Aorta (tissue), 5 donors: ENCODE data around the gene WFIKKN1. TPM values are rescaled to one million over a fixed set of nuclear protein-coding genes. Genes with fewer than 3 reads are reported as not detected.

Experiments
- ATAC-seq: fragments of 200-7000 bp; cut with Tn5 transposase; one replicate; pipeline ENCODE4 v1.9.1; 2022; ENCODE audit warnings: moderate library complexity; ENCODE audit not compliant: low FRiP score
- DNase-seq, 2 donors: peaks; one replicate each; pipeline ENCODE4 v3.0.0-alpha.2; 2020
- H3K27ac ChIP-seq, 2 donors: one replicate each; pipeline ENCODE4 v1.5.1; 2013; ENCODE audit warnings: low read length in 2 of 2, mild to moderate bottlenecking in 2 of 2, moderate library complexity in 2 of 2, control low read depth in 1 of 2, inconsistent platforms in 1 of 2, low read depth in 1 of 2
- H3K27me3 ChIP-seq, 2 donors: one replicate each; pipeline ENCODE4 v1.6.1; 2013; ENCODE audit warnings: control low read depth in 1 of 2, low read length in 1 of 2, mild to moderate bottlenecking in 1 of 2, moderate library complexity in 1 of 2; ENCODE audit not compliant: insufficient read depth in 2 of 2, control insufficient read depth in 1 of 2
- H3K36me3 ChIP-seq, 2 donors: one replicate each; pipeline ENCODE4 v1.6.1; 2013; ENCODE audit warnings: control low read depth in 1 of 2, low read length in 1 of 2, mild to moderate bottlenecking in 1 of 2; ENCODE audit not compliant: insufficient read depth in 2 of 2, control insufficient read depth in 1 of 2
- H3K4me1 ChIP-seq, 2 donors: one replicate each; pipeline ENCODE4 v1.6.1; 2013; ENCODE audit warnings: low read length in 2 of 2, control low read depth in 1 of 2, mild to moderate bottlenecking in 1 of 2, moderate library complexity in 1 of 2; ENCODE audit not compliant: insufficient read depth in 2 of 2, control insufficient read depth in 1 of 2
- H3K4me3 ChIP-seq, 2 donors: one replicate each; pipeline ENCODE4 v1.5.1; 2013; ENCODE audit warnings: low read length in 2 of 2, control low read depth in 1 of 2, mild to moderate bottlenecking in 1 of 2
- H3K9me3 ChIP-seq: one replicate; pipeline ENCODE4 v1.6.1; 2013; ENCODE audit warnings: mild to moderate bottlenecking, low read length; ENCODE audit not compliant: control insufficient read depth
- WGBS, 2 donors: extraction: QIAGEN DNeasy Blood & Tissue Kit; methylation state at CpG; one replicate each; pipeline ENCODE4 v1.1.7; 2013; 5-methylcytosine and 5-hydroxymethylcytosine counted together
- intact Hi-C, 2 donors: fragments of 100-400 bp; cut with DNase I; formaldehyde crosslinking; loops; one replicate each; pipeline versions ENCODE4 v1.14.2 to v1.15.0; 2022
- polyA plus RNA-seq, 2 donors: library from polyadenylated mRNA; stranded (reverse); fragments of 200-250 nt; gene quantifications; one replicate each; pipeline ENCODE4 v1.2.3, GENCODE V29; 2013
- total RNA-seq, 2 donors: library from RNA; stranded (reverse); fragmentation: NEBNext Ultra II Directional; extraction: Animal tissue kit (Norgen Biotek cat#: 25700); gene quantifications; one replicate each; pipeline ENCODE4 v1.2.1, GENCODE V29; 2021
- donor health status: healthy with polysubstance abuse.
- donor health status: Bipolar disorder and iron deficiency.
- donor health status: DM: no; HTN: no; CAD: no.
- donor health status: DM: no; HTN: no; CAD: no.
- donor health status: DM: yes; HTN: yes; CAD: no.

WFIKKN1 gene
- total and polyA plus RNA-seq, 4 donors, result 0.33 to 2.2 (median 0.83) TPM

- WGBS, 2 donors, result 93 to 95% methylated on average over 39 of the region's 39 CpGs
- no peak overlapping the region for H3K27ac ChIP-seq
- intact Hi-C loops, result no loop called here
- no peaks in the 10 kb centered on the region for H3K9me3 ChIP-seq
- DNase-seq (no peak), ATAC-seq (peak; percentile 26)
- H3K36me3 ChIP-seq, result no peaks in the 10 kb centered on the region
- H3K4me1 ChIP-seq, result no peaks in the 10 kb centered on the region
- H3K27me3 ChIP-seq, result no peaks in the 10 kb centered on the region
- H3K4me3 ChIP-seq, result no peak overlapping the region
Observed at GRCh38 chr16:616733-617586, 13.8 kb upstream of the WFIKKN1 start.

- H3K27ac ChIP-seq, result no peak overlapping the region
- ATAC-seq, result no peak
- H3K27me3 ChIP-seq, result no peaks in the 10 kb centered on the region
- DNase-seq, result no peak
- no peak overlapping the region for H3K4me3 ChIP-seq
- WGBS, 2 donors, result 86 to 88% methylated on average over 15 to 16 of the region's 16 CpGs
- intact Hi-C loops, result no loop called here
- no peaks in the 10 kb centered on the region for H3K9me3 ChIP-seq
- H3K4me1 ChIP-seq, result no peaks in the 10 kb centered on the region
- H3K36me3 ChIP-seq, result no peaks in the 10 kb centered on the region
Observed at GRCh38 chr16:617855-618254, 12.9 kb upstream of the WFIKKN1 start.

GRCh38 chr16:619476-620100, 11.2 kb upstream of the WFIKKN1 start:
- no peaks in the 10 kb centered on the region for H3K36me3 ChIP-seq
- 90 to 92% methylated on average over 20 of the region's 20 CpGs for WGBS, 2 donors
- no peak overlapping the region for H3K27ac ChIP-seq
- no peaks in the 10 kb centered on the region for H3K27me3 ChIP-seq
- DNase-seq, result no peak
- H3K9me3 ChIP-seq, result no peaks in the 10 kb centered on the region
- ATAC-seq, result no peak
- no peaks in the 10 kb centered on the region for H3K4me1 ChIP-seq
- intact Hi-C loops, result no loop called here
- no peak overlapping the region for H3K4me3 ChIP-seq

GRCh38 chr16:620700-621525, 9.9 kb upstream of the WFIKKN1 start:
- ATAC-seq (no peak), DNase-seq (no peak)
- H3K4me3 ChIP-seq, result no peak overlapping the region
- intact Hi-C loops, result no loop called here
- no peaks in the 10 kb centered on the region for H3K9me3 ChIP-seq
- H3K27me3 ChIP-seq, result no peaks in the 10 kb centered on the region
- no peaks in the 10 kb centered on the region for H3K4me1 ChIP-seq
- H3K36me3 ChIP-seq, result no peaks in the 10 kb centered on the region
- H3K27ac ChIP-seq, result no peak overlapping the region
- 81 to 84% methylated on average over 29 to 41 of the region's 41 CpGs for WGBS, 2 donors

- Histone ChIP-seq H3K27me3 (no peaks in the 10 kb centered on the region), H3K36me3 (no peaks in the 10 kb centered on the region), H3K9me3 (no peaks in the 10 kb centered on the region), H3K4me3 (no peak overlapping the region), H3K4me1 (no peaks in the 10 kb centered on the region), H3K27ac (no peak overlapping the region)
- DNase-seq, result no peak
- intact Hi-C loops, result no loop called here
- 78 to 85% methylated on average over 21 of the region's 21 CpGs for WGBS, 2 donors
- ATAC-seq, result no peak
Observed at GRCh38 chr16:621526-622105, 9.2 kb upstream of the WFIKKN1 start.

GRCh38 chr16:622920-623280, 7.9 kb upstream of the WFIKKN1 start:
- DNase-seq, result no peak
- intact Hi-C loops, result no loop called here
- Histone ChIP-seq H3K4me3 (no peak overlapping the region), H3K27me3 (no peaks in the 10 kb centered on the region), H3K9me3 (no peaks in the 10 kb centered on the region), H3K36me3 (no peaks in the 10 kb centered on the region), H3K27ac (no peak overlapping the region), H3K4me1 (no peaks in the 10 kb centered on the region)
- ATAC-seq, result no peak
- WGBS, 2 donors, result 94% methylated on average over 17 of the region's 17 CpGs

GRCh38 chr16:624526-625070, 6.2 kb upstream of the WFIKKN1 start:
- Histone ChIP-seq H3K4me1 (no peaks in the 10 kb centered on the region), H3K9me3 (no peaks in the 10 kb centered on the region), H3K4me3 (no peak overlapping the region), H3K27ac (no peak overlapping the region), H3K36me3 (no peaks in the 10 kb centered on the region), H3K27me3 (no peaks in the 10 kb centered on the region)
- intact Hi-C loops, result no loop called here
- 65 to 79% methylated on average over 10 of the region's 10 CpGs for WGBS, 2 donors
- ATAC-seq (no peak), DNase-seq (no peak)

- H3K9me3 ChIP-seq, result no peaks in the 10 kb centered on the region
- intact Hi-C loops, result no loop called here
- WGBS, 2 donors, result 93% methylated on average over 34 to 37 of the region's 37 CpGs
- H3K27ac ChIP-seq, result no peak overlapping the region
- no peak for DNase-seq
- H3K4me3 ChIP-seq, result no peak overlapping the region
- no peaks in the 10 kb centered on the region for H3K27me3 ChIP-seq
- ATAC-seq, result no peak
- no peaks in the 10 kb centered on the region for H3K4me1 ChIP-seq
- H3K36me3 ChIP-seq, result no peaks in the 10 kb centered on the region
Observed at GRCh38 chr16:625117-625976, 5.4 kb upstream of the WFIKKN1 start.
